IMR-90 (cell line): ENCODE data around the gene FAM98B. TPM values are rescaled to one million over a fixed set of nuclear protein-coding genes. Genes with fewer than 3 reads are reported as not detected.
A peak's percentile ranks its signal among the peaks of the same experiment; 100 is the strongest.

ENCODE experiments used
- ATAC-seq: fragments of 200-7000 bp; cut with Tn5 transposase; 2 replicates; pipeline ENCODE4 v1.9.1; 2020; ENCODE audit warnings: low read depth, mild to moderate bottlenecking, moderate library complexity
- BruUV-seq: library from RNA; stranded (reverse); fragments of 400-500 nt; replicated peaks from 2 replicates; lab custom pipeline; 2021; lab: Mats Ljungman, UMichigan
- CTCF ChIA-PET: fragments of 300-600 bp; formaldehyde crosslinking; extraction: SDS; loops from one replicate; lab custom pipeline; 2021; ENCODE audit warnings: antibody characterized with exemption; lab: Yijun Ruan, JAX
- POLR2A ChIA-PET: fragments of 300-600 bp; sonication (Branson Sonifier 250); formaldehyde crosslinking; loops from one replicate; lab custom pipeline; 2022; ENCODE audit warnings: antibody characterized with exemption; ENCODE audit not compliant: unreplicated experiment; lab: Charles Lee
- DNase-seq: peaks from one replicate; pipeline ENCODE4 v3.0.0; 2013
- H2AFZ ChIP-seq: replicated peaks from 2 replicates; pipeline ENCODE3; 2013; ENCODE audit warnings: low read length, mild to moderate bottlenecking; ENCODE audit not compliant: poor library complexity
- H2AK5ac ChIP-seq: 2 replicates; pipeline ENCODE4 v1.6.1; 2013; ENCODE audit warnings: low read depth, low read length, inconsistent platforms
- H2AK9ac ChIP-seq: replicated peaks from 2 replicates; pipeline ENCODE3; 2013; ENCODE audit warnings: mild to moderate bottlenecking, low read depth, low read length, moderate library complexity; ENCODE audit not compliant: poor library complexity
- H2BK120ac ChIP-seq: 2 replicates; pipeline ENCODE4 v1.6.1; 2013; ENCODE audit warnings: low read depth, low read length, inconsistent platforms
- H2BK15ac ChIP-seq: 3 replicates; pipeline ENCODE4 v1.6.1; 2013; ENCODE audit warnings: low read depth, low read length, inconsistent platforms
- H2BK20ac ChIP-seq: 2 replicates; pipeline ENCODE4 v1.6.1; 2013; ENCODE audit warnings: low read depth, mild to moderate bottlenecking, inconsistent platforms, low read length, moderate library complexity
- H2BK5ac ChIP-seq: 2 replicates; pipeline ENCODE4 v1.6.1; 2013; ENCODE audit warnings: mild to moderate bottlenecking, low read depth, low read length, inconsistent platforms; ENCODE audit not compliant: poor library complexity, severe bottlenecking
- H3K14ac ChIP-seq: replicated peaks from 2 replicates; pipeline ENCODE4 v1.6.1; 2013; ENCODE audit warnings: low read depth, low read length, inconsistent platforms
- H3K18ac ChIP-seq: 2 replicates; pipeline ENCODE4 v1.6.1; 2013; ENCODE audit warnings: low read depth, low read length, control low read depth
- H3K23ac ChIP-seq: 2 replicates; pipeline ENCODE4 v1.6.1; 2013; ENCODE audit warnings: low read depth, low read length, inconsistent platforms
- H3K27ac ChIP-seq: 2 replicates; pipeline ENCODE4 v1.5.1; 2013; ENCODE audit warnings: mild to moderate bottlenecking, control low read depth, low read length; ENCODE audit not compliant: insufficient read depth
- H3K27me3 ChIP-seq: 2 replicates; pipeline ENCODE4 v1.6.1; 2013; ENCODE audit warnings: low read length; ENCODE audit not compliant: control insufficient read depth, insufficient read depth
- H3K36me3 ChIP-seq: 2 replicates; pipeline ENCODE4 v1.6.1; 2013; ENCODE audit warnings: low read length, mixed read lengths; ENCODE audit not compliant: control insufficient read depth, insufficient read depth
- H3K4ac ChIP-seq: 2 replicates; pipeline ENCODE4 v1.6.1; 2013; ENCODE audit warnings: low read depth, low read length, inconsistent platforms
- H3K4me1 ChIP-seq: 2 replicates; pipeline ENCODE4 v1.6.1; 2013; ENCODE audit warnings: low read length, mixed read lengths; ENCODE audit not compliant: control insufficient read depth, insufficient read depth
- H3K4me2 ChIP-seq: 2 replicates; pipeline ENCODE4 v1.6.1; 2013; ENCODE audit warnings: low read depth, mild to moderate bottlenecking, control low read depth, low read length, moderate library complexity
- H3K4me3 ChIP-seq: 2 replicates; pipeline ENCODE4 v1.5.1; 2013; ENCODE audit warnings: low read depth, mild to moderate bottlenecking, control low read depth, low read length, moderate library complexity; ENCODE audit not compliant: insufficient read depth
- H3K56ac ChIP-seq: 2 replicates; pipeline ENCODE4 v1.6.1; 2013; ENCODE audit warnings: low read length, inconsistent platforms; ENCODE audit not compliant: insufficient read depth; ENCODE audit errors: extremely low read depth
- H3K79me1 ChIP-seq, 2 experiments: 2 replicates each; pipeline ENCODE4 v1.6.1; 2013; ENCODE audit warnings: low read length in 2 of 2, inconsistent platforms in 1 of 2, low read depth in 1 of 2
- H3K9ac ChIP-seq: 2 replicates; pipeline ENCODE4 v1.6.1; 2013; ENCODE audit warnings: low read depth, low read length, control low read depth
- H3K9me1 ChIP-seq: 2 replicates; pipeline ENCODE4 v1.6.1; 2013; ENCODE audit warnings: low read length, inconsistent platforms; ENCODE audit not compliant: insufficient read depth
- H3K9me3 ChIP-seq: 2 replicates; pipeline ENCODE4 v1.6.1; 2013; ENCODE audit warnings: low read length; ENCODE audit not compliant: control insufficient read depth, insufficient read depth
- H4K20me1 ChIP-seq: 2 replicates; pipeline ENCODE4 v1.6.1; 2013; ENCODE audit warnings: low read length, inconsistent platforms; ENCODE audit not compliant: insufficient read depth
- H4K5ac ChIP-seq: 2 replicates; pipeline ENCODE4 v1.6.1; 2013; ENCODE audit warnings: mild to moderate bottlenecking, low read depth, low read length, control low read depth
- H4K8ac ChIP-seq, 2 experiments: 2 replicates each; pipeline ENCODE4 v1.6.1; 2013; ENCODE audit warnings: low read depth in 2 of 2, low read length in 2 of 2, control low read depth in 1 of 2, inconsistent platforms in 1 of 2
- H4K91ac ChIP-seq: 2 replicates; pipeline ENCODE4 v1.6.1; 2013; ENCODE audit warnings: low read depth, low read length, inconsistent platforms; ENCODE audit not compliant: insufficient read depth
- WGBS, 2 experiments: methylation state at CpG; one replicate each; pipeline versions ENCODE4 v1.1.5 to v1.1.7; 2013; ENCODE audit warnings: missing lambda C conversion rate in 2 of 2; ENCODE audit not compliant: insufficient read length in 1 of 2; ENCODE audit errors: extremely low coverage in 2 of 2; 5-methylcytosine and 5-hydroxymethylcytosine counted together
- dilution Hi-C: fragments of 300-500 bp; cut with HindIII; formaldehyde crosslinking; loops from one replicate; pipeline ENCODE4 v1.14.3; 2018; ENCODE audit warnings: low sequenced_read_pairs; ENCODE audit not compliant: unreplicated experiment
- in situ Hi-C: fragments of 300-500 bp; cut with MboI; formaldehyde crosslinking; loops from 3 replicates; pipeline ENCODE4 v1.14.3; 2019; ENCODE audit warnings: low sequenced_read_pairs, inconsistent platforms, mixed read lengths
- intact Hi-C: fragments of 100-400 bp; cut with micrococcal nuclease; formaldehyde crosslinking; loops from 2 replicates; pipeline ENCODE4 v1.10.0; 2022
- polyA plus RNA-seq, 3 experiments: library from polyadenylated mRNA; depleted of rRNA; stranded (reverse); fragments of >200 nt; gene quantifications; 2 replicates each; pipeline ENCODE4 v1.2.3, GENCODE V29; 2012; ENCODE audit warnings: low replicate concordance in 1 of 3
- total RNA-seq: library from RNA; depleted of rRNA; stranded (reverse); fragments of >200 nt; gene quantifications from 2 replicates; pipeline ENCODE4 v1.2.3, GENCODE V29; 2012
- TF ChIP-seq, protein P1 (sequence below): conservative IDR thresholded peaks from 2 replicates; pipeline ENCODE4 v1.5.1; 2012; ENCODE audit warnings: mild to moderate bottlenecking, low read depth, low read length, improper control_type of control experiment

FAM98B gene
- total and polyA plus RNA-seq, 2 of the 4 experiments (the other 2 are of a cell fraction), result 2.7 to 12.2 TPM

DNA sequence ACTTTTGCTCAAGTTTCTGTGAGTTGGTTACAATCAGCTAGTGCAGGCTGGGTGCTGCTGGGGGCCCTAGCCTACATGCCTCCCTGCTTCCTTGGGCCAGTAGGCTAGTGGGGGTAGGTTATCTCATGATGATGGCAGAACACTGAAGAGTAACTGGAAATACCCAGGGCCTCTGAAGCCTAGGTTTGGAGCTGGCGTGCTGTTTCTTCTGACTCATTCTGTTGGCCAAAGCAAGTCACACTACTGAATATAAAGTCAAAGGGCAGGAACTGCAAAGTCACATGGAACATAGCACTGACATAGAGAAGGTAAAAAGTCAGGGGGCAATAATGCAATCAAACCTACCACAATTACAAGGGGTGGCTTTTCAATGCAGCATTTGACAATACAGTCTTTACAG, 76.2 kb downstream of the FAM98B start:
- Histone ChIP-seq H3K56ac (no peak overlapping the region), H2AK9ac (no peak overlapping the region), H4K20me1 (no peaks in the 10 kb centered on the region), H3K27me3 (no peaks in the 10 kb centered on the region), H3K79me1 (no peaks in the 10 kb centered on the region), H3K9ac (no peak overlapping the region), H2BK15ac (no peak overlapping the region), H4K5ac (no peak overlapping the region), H3K18ac (peak overlapping the region; percentile 16; the same call in 1 of the 2 replicates), H2BK5ac (no peak overlapping the region), H3K23ac (no peak overlapping the region), H3K9me3 (no peaks in the 10 kb centered on the region), H3K4ac (no peak overlapping the region), H3K14ac (0 out of 2 replicates have a peak overlapping the region, but pooled peaks have one; percentile 20), H3K4me3 (no peak overlapping the region), H3K4me1 (peaks cover 4% of the 10 kb centered on the region; the same call in 1 of the 2 replicates), H4K91ac (no peak overlapping the region; the same call in 1 of the 2 replicates), H4K8ac (no peak overlapping the region), H3K9me1 (no peaks in the 10 kb centered on the region), H2AK5ac (no peak overlapping the region), H2BK120ac (no peak overlapping the region), H3K27ac (no peak overlapping the region), H2AFZ (no peak overlapping the region), H3K36me3 (no peaks in the 10 kb centered on the region), H3K4me2 (no peak overlapping the region), H2BK20ac (0 out of 2 replicates have a peak overlapping the region, but pooled peaks have one; percentile 8)
- intact Hi-C loops (no loop called here), dilution Hi-C loops (no loop called here), in situ Hi-C loops (no loop called here)
- DNase-seq (no peak), ATAC-seq (no peak)
- BruUV-seq, result no TSS peak
- TF ChIP-seq, protein P1, sequence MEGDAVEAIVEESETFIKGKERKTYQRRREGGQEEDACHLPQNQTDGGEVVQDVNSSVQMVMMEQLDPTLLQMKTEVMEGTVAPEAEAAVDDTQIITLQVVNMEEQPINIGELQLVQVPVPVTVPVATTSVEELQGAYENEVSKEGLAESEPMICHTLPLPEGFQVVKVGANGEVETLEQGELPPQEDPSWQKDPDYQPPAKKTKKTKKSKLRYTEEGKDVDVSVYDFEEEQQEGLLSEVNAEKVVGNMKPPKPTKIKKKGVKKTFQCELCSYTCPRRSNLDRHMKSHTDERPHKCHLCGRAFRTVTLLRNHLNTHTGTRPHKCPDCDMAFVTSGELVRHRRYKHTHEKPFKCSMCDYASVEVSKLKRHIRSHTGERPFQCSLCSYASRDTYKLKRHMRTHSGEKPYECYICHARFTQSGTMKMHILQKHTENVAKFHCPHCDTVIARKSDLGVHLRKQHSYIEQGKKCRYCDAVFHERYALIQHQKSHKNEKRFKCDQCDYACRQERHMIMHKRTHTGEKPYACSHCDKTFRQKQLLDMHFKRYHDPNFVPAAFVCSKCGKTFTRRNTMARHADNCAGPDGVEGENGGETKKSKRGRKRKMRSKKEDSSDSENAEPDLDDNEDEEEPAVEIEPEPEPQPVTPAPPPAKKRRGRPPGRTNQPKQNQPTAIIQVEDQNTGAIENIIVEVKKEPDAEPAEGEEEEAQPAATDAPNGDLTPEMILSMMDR, result no peak
- ChIA-PET CTCF (no interaction called here), POLR2A (no interaction called here)
- no CpG with 5 or more reads among the region's 1 CpG for WGBS, 2 experiments
